Panc1 (cell line): ENCODE data around the gene HSD17B10.

ENCODE experiments used
- POLR2AphosphoS5 ChIP-seq: IDR thresholded peaks from 2 replicates; pipeline ENCODE4 v1.6.1; 2012; ENCODE audit warnings: mild to moderate bottlenecking, low read depth, low read length, moderate library complexity
- TF ChIP-seq, protein P1 (sequence below): fragments of 450-650 bp; IDR thresholded peaks from 2 replicates; pipeline ENCODE4 v1.5.1; 2017; ENCODE audit warnings: mild to moderate bottlenecking
- TF ChIP-seq, protein P2 (sequence below), 2 experiments: IDR thresholded peaks; 2 replicates each; pipeline ENCODE4 v1.6.1; 2011 to 2012; ENCODE audit warnings: low read depth in 2 of 2, control low read depth in 1 of 2, low read length in 1 of 2, mild to moderate bottlenecking in 1 of 2, moderate library complexity in 1 of 2; ENCODE audit not compliant: insufficient read depth in 1 of 2

- no peak for TF ChIP-seq POLR2AphosphoS5
- TF ChIP-seq, protein P1, sequence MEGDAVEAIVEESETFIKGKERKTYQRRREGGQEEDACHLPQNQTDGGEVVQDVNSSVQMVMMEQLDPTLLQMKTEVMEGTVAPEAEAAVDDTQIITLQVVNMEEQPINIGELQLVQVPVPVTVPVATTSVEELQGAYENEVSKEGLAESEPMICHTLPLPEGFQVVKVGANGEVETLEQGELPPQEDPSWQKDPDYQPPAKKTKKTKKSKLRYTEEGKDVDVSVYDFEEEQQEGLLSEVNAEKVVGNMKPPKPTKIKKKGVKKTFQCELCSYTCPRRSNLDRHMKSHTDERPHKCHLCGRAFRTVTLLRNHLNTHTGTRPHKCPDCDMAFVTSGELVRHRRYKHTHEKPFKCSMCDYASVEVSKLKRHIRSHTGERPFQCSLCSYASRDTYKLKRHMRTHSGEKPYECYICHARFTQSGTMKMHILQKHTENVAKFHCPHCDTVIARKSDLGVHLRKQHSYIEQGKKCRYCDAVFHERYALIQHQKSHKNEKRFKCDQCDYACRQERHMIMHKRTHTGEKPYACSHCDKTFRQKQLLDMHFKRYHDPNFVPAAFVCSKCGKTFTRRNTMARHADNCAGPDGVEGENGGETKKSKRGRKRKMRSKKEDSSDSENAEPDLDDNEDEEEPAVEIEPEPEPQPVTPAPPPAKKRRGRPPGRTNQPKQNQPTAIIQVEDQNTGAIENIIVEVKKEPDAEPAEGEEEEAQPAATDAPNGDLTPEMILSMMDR: no peak
- TF ChIP-seq, protein P2, sequence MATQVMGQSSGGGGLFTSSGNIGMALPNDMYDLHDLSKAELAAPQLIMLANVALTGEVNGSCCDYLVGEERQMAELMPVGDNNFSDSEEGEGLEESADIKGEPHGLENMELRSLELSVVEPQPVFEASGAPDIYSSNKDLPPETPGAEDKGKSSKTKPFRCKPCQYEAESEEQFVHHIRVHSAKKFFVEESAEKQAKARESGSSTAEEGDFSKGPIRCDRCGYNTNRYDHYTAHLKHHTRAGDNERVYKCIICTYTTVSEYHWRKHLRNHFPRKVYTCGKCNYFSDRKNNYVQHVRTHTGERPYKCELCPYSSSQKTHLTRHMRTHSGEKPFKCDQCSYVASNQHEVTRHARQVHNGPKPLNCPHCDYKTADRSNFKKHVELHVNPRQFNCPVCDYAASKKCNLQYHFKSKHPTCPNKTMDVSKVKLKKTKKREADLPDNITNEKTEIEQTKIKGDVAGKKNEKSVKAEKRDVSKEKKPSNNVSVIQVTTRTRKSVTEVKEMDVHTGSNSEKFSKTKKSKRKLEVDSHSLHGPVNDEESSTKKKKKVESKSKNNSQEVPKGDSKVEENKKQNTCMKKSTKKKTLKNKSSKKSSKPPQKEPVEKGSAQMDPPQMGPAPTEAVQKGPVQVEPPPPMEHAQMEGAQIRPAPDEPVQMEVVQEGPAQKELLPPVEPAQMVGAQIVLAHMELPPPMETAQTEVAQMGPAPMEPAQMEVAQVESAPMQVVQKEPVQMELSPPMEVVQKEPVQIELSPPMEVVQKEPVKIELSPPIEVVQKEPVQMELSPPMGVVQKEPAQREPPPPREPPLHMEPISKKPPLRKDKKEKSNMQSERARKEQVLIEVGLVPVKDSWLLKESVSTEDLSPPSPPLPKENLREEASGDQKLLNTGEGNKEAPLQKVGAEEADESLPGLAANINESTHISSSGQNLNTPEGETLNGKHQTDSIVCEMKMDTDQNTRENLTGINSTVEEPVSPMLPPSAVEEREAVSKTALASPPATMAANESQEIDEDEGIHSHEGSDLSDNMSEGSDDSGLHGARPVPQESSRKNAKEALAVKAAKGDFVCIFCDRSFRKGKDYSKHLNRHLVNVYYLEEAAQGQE (IDR thresholded peaks at IDR 0.05; ENCODE audit: insufficient read depth in 1 of 2, low read depth in 2 of 2, low read length in 1 of 2): no peak
Measured at GRCh38 chrX:53437206-53437605, 3.0 kb upstream of the HSD17B10 start.
